Left renal pelvis (tissue), 4 donors: Measurements from ENCODE around the gene PHLDB1. TPM values are rescaled to one million over a fixed set of nuclear protein-coding genes. Genes with fewer than 3 reads are reported as not detected.

ENCODE experiments used
- DNase-seq, 4 donors: peaks; one replicate each; pipeline ENCODE4 v3.0.0-alpha.2; 2013; ENCODE audit warnings: low read depth in 4 of 4, low spot score in 3 of 4
- polyA plus RNA-seq, 4 donors: library from polyadenylated mRNA; unstranded; fragments of 120-200 nt; gene quantifications; one replicate each; pipeline ENCODE4 v1.2.1, GENCODE V29; 2013; ENCODE audit not compliant: insufficient read length in 4 of 4

The PHLDB1 gene
- polyA plus RNA-seq, 4 donors, result 66.2 to 156 (median 119) TPM

GRCh38 chr11:118635642-118636041, 28.2 kb downstream of the PHLDB1 start:
- no peak for DNase-seq

- DNase-seq, result no peak
Observed at GRCh38 chr11:118636569-118637290, 29.3 kb downstream of the PHLDB1 start.

- no peak for DNase-seq
Observed at GRCh38 chr11:118638726-118639125, 31.3 kb downstream of the PHLDB1 start.

- no peak for DNase-seq
Observed at GRCh38 chr11:118639899-118640298, 32.5 kb downstream of the PHLDB1 start.

GRCh38 chr11:118640332-118641154, 33.1 kb downstream of the PHLDB1 start:
- DNase-seq, result no peak

- no peak for DNase-seq
Observed at GRCh38 chr11:118641397-118642019, 34.1 kb downstream of the PHLDB1 start.

- DNase-seq, result no peak
Observed at GRCh38 chr11:118643142-118643994, 36.0 kb downstream of the PHLDB1 start.

GRCh38 chr11:118643995-118644345, 36.6 kb downstream of the PHLDB1 start:
- no peak for DNase-seq

GRCh38 chr11:118644496-118644895, 37.1 kb downstream of the PHLDB1 start:
- DNase-seq, result no peak

- no peak for DNase-seq
Observed at GRCh38 chr11:118645066-118645715, 37.8 kb downstream of the PHLDB1 start.

- DNase-seq, result no peak
Observed at GRCh38 chr11:118646393-118646792, 39.0 kb downstream of the PHLDB1 start.

- DNase-seq, result no peak
Observed at GRCh38 chr11:118648291-118648690, 40.9 kb downstream of the PHLDB1 start.

GRCh38 chr11:118649941-118650340, 42.5 kb downstream of the PHLDB1 start:
- no peak for DNase-seq

GRCh38 chr11:118650366-118650765, 43.0 kb downstream of the PHLDB1 start:
- DNase-seq, result no peak

- DNase-seq, result no peak
Observed at GRCh38 chr11:118651820-118652219, 44.4 kb downstream of the PHLDB1 start.

- no peak for DNase-seq
Observed at GRCh38 chr11:118652681-118653181, 45.3 kb downstream of the PHLDB1 start.

GRCh38 chr11:118653684-118654390, 46.4 kb downstream of the PHLDB1 start:
- DNase-seq, result no peak

- DNase-seq, result no peak
Observed at GRCh38 chr11:118655486-118656190, 48.2 kb downstream of the PHLDB1 start.
